COLO668 (cell line): ENCODE data around the gene KLF16.

Source experiments
- DNase-seq: peaks from one replicate; lab custom pipeline; 2025; ENCODE audit not compliant: unreplicated experiment; lab: John Stamatoyannopoulos, UW

KLF16 gene

DNA sequence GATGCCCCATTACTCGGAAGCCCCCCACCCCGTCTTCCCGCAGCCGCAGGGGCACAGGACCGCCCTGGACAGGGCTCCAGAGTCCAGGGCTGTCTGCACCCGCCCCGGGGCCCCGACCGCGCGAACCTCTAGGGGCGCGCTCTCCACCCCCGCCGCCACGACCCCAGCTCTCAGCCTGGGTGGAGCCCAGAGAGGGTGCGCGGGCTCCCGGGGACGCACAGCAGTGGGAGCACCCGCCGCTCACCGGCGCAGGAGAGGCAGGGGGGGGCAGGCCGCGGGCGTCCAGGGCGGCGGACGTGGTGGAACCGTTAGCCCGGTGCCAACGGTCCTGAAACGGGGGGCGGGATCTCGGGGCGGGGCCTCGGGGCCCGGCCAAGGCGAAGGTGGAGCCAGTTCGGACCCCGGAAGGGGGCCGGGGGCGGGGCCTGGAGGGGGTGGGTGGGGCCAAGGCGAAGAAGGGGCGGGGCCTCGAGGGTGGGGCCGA is 51.4 kb downstream of the KLF16 start, which contains the start of gene ATP8B3:
ATP8B3 (minus strand) TSS at position 335 of the 484 bp plus-strand sequence. CDS start 540 bp downstream, outside the sequence.
- no peak for DNase-seq

DNA sequence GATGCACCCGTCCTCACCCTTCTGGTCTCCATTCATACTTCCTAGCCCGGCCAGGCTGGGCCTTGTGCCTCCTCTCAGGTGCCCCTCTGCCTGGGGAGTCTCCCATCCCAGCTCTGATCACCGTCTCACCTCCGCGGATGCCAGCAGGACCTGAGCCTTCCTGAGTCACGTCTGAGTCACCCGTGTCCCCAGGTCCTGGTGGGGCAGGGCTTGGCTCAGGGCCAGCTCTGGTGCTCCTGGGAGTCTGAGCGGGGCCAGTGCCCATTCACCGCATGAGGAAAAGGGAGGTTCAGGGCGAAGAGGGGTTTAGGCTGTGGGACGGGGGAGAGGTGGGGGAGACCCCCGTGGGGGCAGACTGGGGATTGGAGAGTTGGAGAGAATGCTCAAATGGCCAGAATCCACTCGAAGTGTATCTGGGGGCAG is 51.9 kb downstream of the KLF16 start:
- peak; percentile 73 for DNase-seq

DNA sequence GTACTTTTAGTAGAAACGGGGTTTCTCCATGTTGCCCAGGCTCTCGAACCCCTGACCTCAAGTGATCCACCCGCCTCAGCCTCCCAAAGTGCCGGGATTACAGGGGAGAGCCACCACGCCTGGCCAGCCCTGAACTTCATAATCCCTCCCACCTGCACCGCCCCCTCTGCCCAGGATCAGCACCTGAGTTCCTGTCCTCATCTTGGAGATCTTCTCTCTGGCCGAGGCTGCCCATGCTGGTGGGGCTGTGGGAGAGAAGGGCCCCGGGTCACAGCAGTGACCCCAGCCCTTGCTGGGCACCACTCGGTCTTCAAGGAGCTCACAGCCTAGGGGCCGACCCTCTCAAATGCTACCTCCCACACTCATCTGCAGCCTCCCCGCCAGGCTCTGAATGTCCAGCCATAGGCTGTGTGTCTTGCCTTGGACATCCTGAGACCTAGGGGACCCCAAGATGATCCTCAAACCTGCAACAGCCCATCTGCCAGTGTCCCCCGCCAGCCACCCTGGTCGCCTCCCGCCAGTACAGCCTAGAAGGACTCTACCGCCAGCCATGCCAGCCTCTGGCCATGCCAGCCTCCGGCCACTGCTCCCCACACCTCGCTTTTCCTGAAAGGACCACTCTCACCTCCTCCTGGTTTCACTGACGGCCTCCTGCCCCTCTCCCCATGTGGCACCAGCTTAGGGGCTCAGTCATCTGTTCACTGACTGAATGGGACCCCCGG is 52.8 kb downstream of the KLF16 start:
- no peak for DNase-seq

DNA sequence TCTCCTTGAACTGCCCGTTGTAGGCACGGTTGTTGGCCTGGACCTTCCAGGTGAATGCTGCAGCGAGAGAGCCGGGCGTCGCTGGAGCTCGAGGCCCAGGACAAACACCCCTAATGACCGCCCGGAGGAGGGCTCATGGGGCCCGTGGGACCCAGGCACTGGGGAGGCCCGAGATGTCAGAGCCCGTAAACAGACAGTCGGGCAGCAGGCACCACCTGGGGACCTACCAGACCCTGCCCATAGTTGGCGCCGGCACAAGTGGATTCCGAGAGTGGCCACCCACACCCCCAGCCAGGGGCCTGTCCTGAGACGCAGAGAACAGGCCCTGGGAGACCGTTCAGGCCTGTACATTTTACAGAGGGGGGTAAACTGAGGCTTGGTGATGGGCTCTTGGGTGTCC is 53.7 kb downstream of the KLF16 start:
- no peak for DNase-seq

DNA sequence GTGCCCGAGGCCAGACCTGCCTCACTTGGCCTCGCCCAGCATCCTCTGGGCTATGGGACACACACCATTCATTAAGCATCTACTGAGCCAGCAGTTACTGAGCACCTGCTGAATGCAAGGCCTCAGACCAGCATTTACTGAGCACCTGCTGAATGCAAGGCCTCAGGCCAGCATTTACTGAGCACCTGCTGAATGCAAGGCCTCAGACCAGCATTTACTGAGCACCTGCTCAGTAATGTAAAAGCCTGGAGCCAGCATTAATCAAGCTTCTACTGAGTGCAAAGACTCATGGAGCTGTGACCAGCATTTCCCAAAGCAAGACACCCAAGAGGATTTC is 55.0 kb downstream of the KLF16 start:
- no peak for DNase-seq

DNA sequence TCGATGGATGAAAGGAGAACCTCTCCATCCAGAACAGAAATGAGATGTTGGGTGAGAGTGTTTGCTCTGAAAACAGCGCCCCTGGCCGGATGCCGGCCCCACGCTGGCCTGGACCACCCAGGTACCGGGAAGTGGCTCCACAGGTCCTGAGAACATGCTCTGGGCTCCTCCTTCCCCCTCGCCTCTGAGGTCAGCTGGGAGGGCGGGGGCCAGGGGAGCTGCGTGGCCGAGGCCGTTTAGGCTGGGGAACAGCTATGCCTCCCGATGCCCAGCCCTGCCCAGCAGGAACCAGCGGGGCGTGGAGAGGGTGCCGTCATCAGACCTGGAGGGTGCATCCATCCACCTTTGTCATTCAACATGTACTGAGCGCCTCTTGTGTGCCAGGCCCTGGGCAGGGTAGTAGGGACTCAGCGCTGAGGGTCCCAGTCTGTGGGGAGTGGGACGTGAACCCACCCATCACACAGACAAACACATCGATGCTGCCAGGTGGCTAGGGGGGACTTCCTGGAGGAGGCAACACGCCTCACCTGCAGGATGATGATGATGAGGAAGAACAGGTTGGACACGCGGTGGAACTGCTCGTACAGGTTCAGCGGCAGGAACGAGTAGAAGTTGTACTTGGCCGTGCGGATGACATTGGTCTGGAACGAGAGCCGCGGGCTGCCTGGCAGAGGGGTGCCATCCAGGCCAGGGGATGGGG is 55.5 kb downstream of the KLF16 start:
- peak; percentile 21 for DNase-seq

DNA sequence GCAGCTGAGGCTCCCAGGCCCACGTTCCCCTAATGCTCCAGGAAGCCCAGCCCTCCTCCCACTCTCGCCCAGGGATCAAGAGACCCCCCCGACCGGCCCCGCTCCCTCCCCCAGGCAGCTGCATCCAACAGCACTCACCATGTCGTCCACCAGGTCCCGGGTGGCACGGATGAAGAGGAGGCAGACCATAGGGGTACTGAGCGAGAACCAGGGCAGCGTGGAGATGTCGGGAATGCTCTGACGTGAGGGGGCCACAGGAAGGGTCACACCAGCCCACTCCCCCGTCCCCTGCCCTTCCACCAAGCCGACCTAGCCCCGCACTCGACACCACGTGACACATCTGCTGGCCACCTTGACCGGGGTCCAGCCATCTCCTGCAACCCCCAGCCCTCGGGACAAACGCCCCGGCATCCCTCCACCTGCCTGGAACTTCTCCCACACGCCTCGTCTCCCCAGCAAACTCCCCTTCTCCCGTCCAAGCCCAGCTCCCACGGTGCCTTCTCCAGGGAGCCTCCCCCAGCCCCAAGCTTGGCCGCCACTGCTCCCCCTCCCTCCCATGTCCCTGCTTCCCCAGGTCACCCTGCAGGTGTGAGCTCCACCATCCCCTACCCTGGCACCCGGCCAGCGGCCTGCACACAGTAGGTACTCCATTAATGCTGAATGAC is 56.2 kb downstream of the KLF16 start:
- no peak for DNase-seq

DNA sequence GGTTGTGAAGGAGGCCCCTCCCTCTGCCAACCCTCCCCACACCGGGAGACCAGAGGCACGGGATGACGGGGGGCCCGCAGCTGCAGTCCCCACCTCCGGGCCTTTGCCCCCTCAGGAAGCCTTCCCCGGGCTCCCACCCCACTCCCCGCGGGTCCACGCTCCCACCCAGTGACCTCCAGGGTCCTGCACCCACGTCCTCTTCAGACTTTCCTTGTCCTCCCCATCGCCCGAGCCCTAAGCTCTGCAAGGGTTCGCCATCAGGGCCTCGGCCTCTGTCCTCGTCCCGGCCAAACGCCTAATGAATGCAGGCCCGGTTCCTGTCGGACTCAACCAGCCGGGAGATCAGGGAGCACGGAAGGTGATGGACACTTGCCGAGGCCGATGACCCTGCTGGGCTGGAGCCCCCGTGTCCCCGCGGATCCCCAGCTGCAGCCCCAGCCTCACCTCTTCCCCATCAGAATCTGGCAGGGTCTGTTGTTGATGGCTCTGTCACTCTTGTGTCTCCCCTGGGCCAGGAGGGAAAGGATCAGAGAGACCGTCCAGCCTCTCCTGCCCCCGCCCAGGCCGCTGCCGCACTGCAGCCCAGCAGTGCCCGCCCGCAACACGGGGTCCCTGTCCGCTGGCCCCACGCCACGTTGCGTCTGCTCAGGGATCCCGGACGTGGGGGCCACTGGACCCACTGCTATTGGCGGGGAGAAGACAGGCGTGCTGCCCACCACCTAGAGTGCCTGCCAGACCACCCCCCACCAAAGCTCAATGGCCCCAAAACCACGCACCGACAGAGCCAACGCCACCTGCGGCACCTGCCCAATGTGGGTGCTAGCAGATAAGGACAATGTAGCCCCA is 57.0 kb downstream of the KLF16 start:
- no peak for DNase-seq

DNA sequence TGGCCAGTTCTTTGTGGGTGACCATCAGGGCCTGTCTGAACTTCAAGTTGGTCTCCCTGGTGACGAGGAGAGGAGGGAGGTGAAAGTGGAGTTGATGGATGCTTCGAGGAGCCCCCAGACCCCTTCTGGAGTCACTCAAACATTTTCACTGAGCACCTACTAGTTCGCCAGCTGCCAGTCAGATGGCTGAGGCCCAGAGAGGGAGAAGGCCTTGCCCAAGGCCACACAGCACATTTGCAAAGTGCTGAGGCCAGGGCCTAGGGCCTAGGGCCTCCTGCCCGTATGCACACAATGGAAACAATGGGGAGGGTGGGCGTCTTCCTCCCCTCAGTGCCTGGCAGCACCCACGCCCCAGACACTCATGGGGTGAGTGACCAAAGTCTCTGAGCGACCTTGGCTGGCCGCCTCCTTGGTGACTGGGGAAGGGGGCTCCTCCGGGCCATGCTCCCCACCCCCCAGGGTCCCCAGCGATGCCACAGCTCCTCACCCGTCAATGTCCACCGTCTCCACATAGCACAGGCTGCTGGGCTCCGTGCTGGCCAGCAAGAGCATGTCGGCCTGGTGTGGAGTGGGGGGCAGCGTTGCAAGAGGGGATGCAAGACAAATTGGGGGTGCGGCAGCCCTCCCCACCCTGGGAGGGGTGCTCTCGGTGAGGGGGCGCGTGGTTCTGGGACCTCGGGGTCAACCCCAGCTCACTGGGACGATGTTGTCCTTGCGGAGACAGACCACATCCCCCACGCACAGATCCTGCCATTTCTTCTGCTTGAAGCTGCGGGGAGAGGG is 57.8 kb downstream of the KLF16 start:
- DNase-seq: no peak

DNA sequence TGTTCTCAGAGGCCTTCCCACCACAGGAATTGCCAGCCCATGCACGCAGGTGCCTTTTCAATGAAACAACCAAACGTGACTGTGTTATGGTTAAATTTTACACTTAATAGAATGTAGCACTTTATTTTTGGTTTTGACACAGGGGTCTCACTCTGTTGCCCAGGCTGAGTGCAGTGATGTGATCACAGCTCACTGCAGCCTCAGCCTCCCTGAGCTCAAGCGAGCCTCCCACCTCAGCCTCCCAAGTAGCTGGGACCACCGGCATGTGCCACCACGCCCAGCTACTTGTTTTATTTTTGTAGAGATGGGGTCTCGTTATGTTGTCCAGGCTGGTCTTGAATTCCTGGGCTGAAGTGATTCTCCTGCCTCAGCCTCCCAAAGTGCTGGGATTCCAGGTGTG is 58.5 kb downstream of the KLF16 start:
- DNase-seq: no peak
